HFF-Myc (cell line): ENCODE measurements around the gene PTPRM.

Source experiments
- DNase-seq: peaks from one replicate; pipeline ENCODE4 v3.0.0-alpha.2; 2011; ENCODE audit warnings: low read depth; ENCODE audit errors: extremely low read depth
- H3K4me3 ChIP-seq: replicated peaks from 2 replicates; pipeline ENCODE4 v1.5.1; 2011; ENCODE audit warnings: low read depth, mild to moderate bottlenecking, control low read depth, low read length
- CTCF ChIP-seq: IDR thresholded peaks from 2 replicates; pipeline ENCODE4 v1.5.1; 2012; ENCODE audit warnings: mild to moderate bottlenecking, low read depth, low read length, control low read depth; ENCODE audit errors: missing control alignments

PTPRM gene

GRCh38 chr18:8455661-8456614 lies 888.8 kb downstream of the PTPRM start:
- no peak for DNase-seq
- H3K4me3 ChIP-seq = no peak overlapping the region
- TF ChIP-seq CTCF = no peak
